ENCODE measurements around the gene ESYT2.
"Not testable (repeated sequence)": the region's sequence is repeated elsewhere in the genome, so short reads cannot be mapped to it uniquely, and the experiment has no call there.

ESYT2 gene, protein sequence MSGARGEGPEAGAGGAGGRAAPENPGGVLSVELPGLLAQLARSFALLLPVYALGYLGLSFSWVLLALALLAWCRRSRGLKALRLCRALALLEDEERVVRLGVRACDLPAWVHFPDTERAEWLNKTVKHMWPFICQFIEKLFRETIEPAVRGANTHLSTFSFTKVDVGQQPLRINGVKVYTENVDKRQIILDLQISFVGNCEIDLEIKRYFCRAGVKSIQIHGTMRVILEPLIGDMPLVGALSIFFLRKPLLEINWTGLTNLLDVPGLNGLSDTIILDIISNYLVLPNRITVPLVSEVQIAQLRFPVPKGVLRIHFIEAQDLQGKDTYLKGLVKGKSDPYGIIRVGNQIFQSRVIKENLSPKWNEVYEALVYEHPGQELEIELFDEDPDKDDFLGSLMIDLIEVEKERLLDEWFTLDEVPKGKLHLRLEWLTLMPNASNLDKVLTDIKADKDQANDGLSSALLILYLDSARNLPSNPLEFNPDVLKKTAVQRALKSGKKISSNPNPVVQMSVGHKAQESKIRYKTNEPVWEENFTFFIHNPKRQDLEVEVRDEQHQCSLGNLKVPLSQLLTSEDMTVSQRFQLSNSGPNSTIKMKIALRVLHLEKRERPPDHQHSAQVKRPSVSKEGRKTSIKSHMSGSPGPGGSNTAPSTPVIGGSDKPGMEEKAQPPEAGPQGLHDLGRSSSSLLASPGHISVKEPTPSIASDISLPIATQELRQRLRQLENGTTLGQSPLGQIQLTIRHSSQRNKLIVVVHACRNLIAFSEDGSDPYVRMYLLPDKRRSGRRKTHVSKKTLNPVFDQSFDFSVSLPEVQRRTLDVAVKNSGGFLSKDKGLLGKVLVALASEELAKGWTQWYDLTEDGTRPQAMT

DNA sequence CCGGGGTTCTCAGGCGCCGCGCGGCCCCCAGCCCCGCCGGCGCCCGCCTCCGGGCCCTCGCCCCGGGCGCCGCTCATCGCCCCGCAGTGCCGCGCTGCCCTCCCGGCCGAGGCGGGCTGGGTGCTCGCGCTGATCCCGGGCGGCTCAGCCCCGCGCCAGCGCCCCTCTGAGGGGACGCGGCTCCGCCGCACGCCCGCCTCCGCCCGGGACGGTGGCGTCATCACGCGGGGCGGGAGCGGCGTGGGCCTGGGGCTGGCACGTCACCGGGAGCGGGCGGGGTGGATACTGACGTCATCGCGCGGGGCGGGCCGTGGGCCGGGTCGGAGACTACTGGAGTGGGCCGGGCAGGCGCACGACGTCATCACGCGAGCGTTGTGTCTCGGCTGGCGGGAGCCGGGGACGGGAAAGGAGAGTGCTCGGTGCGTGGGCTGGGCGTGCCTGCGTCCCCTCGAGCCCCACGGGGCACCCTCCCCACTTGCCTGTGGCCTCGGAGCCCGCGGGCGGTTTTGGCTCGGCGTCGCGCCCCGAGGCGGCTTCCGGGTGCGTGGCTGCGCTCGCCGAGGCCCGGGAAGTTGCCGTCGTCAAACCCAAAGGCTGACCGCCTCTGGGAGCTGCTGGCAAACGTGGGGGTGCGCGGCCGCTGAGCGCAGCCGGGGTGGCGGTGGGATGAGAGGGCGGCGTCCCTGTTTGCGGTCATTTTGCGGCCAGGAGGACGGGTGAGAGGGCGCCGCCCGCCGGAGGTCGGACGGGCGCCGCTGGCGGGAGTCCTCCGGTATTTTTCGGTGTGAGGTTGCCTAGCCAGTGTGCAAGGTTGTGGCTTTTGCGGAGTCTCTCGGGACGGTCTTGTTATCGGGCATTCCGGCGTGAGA, at the start of gene ESYT2:
Gene ESYT2, minus strand, starts transcription at position 168 of the 869 bp plus-strand sequence. Its CDS starts 91 bp downstream, at position 77.
- peak; percentile 78 for DNase-seq

DNA sequence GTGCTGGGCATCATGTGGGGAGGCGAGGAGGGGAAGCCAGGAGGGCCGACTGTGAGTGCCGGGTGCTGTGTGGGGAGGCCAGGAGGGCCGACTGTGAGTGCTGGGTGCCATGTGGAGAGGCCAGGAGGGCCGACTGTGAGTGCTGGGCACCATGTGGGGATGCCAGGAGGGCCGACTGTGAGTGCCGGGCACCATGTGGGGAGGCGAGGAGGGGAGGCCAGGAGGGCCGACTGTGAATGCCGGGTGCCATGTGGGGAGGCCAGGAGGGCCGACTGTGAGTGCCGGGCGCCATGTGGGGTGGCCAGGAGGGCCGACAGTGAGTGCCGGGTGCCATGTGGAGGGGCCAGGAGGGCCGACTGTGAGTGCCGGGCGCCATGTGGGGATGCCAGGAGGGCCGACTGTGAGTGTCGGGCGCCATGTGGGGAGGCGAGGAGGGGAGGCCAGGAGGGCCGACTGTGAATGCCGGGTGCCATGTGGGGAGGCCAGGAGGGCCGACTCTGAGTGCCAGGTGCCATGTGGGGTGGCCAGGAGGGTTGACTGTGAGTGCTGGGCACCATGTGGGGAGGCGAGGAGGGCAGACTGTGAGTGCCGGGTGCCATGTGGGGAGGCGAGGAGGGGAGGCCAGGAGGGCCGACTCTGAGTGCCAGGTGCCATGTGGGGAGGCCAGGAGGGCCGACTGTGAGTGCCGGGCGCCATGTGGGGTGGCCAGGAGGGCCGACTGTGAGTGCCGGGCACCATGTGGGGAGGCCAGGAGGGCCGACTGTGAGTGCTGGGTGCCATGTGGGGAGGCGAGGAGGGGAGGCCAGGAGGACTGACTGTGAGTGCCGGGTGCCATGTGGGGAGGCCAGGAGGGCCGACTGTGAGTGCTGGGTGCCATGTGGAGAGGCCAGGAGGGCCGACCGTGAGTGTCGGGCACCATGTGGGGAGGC, 49.1 kb upstream of the ESYT2 start:
- DNase-seq, result peak; percentile 62

DNA sequence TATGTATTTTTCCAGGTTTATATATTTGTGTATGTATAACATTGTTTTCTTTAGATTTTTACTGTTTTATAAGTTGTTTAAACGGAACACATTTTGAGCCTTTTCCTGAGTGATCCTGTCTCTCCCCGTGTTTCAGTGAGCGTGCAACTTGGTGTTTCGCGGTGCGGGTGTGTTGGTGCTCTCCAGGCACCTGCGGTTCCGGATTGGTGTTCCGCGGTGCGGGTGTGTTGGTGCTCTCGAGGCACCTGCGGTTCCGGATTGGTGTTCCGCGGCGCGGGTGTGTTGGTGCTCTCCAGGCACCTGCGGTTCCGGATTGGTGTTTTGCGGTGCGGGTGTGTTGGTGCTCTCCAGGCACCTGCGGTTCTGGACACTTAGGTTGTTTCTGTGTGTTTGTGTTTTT, 47.7 kb upstream of the ESYT2 start:
- no peak for DNase-seq

DNA sequence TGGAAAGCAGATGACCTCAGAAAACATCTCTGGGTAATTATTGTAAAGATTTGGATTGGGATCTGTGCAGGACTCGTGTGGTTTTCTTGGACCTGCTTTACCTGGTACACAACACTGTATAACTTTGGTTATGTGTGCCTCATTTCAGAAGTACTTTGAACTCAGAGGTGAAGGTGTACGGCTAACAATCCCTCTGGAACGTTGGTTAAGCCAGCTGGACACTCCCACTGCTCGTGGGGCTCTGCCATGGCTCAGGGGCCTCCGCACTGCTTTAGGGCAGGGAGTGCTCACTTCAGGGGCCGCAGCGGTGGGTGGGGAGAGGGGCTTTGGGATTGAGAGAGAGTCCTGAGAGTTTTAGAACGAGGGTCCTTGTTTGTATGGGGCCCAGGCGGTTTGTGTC, 40.6 kb upstream of the ESYT2 start:
- no peak for DNase-seq

DNA sequence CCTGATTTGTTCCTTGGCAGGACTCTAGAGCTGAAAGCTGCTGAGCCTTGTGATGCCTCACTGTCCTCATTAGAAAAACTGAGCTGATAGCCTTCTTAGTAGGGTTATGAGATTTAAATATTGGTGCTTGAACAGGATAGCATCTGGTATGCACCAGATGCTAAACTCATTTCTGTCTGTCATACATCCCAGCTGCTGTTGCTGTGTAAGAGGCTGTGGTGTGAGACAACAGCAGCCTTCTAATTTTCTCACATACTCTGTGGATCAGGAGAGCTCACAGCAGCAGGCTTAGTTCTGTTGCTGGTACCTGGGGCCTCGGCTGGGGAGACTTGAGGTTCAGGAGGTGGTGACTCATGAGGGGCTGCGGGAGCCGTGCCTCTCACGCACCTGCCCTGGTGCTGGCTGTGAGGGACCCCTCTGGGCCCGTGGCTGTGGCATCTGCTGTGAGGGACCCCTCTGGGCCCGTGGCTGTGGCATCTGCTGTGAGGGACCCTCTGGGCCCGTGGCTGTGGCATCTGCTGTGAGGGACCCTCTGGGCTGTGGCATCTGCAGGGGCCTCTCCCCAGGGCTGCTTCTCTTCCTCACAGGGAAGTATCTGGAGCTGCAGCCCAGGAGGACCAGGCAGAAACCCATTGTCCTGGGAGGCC, 39.6 kb upstream of the ESYT2 start:
- DNase-seq, result peak; percentile 70

DNA sequence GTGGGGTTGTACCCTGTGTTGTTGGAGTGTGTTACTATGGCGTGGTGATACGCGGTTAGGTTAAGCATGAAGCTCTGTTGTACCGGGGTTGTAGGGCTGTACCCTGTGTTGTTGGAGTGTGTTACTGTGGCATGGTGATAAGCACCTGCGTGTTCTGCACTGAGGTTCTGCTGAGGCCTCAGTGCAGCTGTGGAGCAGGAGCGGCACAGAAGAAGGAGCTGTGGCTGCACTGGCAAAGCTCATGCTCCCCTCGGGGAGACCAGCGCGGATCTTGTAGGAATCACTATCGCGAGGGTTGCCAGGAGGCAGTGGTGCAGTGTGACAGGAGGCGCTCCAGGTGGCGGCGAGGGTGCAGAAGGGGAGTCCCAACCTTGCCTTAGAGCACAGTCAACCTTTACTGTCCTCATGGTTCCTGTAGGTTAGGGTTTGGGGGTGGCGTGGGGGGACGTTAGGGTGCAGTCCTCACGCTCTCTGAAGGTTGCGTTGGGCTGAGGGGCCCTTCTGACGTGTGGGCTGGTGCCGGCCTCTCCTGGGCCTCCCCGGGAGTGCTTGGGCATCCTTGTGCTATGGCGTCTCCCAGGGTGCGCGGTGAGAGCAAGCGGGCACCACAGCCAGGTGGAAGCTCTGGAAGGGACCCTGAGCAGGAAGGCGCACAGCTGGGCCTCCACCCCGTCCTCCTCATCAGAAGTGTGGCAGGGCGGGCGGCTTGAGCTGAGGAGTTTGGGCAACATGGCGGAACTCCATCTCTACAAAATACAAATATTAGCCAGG, 38.1 kb upstream of the ESYT2 start:
- no peak for DNase-seq

DNA sequence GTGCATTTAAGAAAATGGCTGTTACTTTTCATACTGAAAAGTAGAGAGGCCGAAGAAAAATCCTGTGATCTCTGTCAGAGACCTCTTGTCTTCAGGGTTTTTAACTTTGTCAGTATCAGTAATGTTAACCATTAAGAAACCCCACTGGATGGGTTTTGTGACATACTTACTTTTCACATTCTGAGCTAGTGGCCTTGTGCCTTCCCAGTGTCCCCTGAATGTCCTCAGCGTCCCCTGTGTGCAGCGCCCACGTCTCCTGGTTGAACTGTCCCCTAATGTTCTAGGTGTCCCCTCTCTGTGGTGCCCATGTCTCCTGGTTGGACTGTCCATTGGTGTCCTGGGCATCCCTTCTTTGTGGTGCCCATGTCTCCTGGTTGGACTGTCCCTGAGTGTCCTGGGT, 36.7 kb upstream of the ESYT2 start:
- DNase-seq, result no peak

DNA sequence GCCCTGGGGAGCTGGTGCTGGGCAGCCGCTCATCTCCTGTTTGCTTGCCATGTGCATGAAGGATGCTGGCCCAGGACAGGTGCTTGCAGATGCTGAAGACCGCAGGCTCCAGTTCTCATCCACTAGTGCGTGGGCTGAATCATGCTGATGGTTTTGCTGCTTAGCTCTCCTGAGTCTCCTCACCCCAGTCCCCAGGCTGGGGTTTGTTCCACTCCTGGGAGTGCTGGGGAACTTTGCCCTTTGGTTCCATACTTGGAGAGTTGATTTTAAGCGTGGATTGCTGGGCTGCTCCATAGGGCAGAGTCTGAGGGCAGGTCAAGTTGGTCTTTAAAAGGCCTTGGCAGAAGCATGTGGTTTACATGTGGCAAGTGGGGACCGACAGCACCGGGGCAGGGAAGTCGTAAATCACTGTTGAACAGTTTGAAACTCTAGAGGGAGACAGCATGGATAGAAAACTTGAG, 36.2 kb upstream of the ESYT2 start:
- DNase-seq, result no peak

DNA sequence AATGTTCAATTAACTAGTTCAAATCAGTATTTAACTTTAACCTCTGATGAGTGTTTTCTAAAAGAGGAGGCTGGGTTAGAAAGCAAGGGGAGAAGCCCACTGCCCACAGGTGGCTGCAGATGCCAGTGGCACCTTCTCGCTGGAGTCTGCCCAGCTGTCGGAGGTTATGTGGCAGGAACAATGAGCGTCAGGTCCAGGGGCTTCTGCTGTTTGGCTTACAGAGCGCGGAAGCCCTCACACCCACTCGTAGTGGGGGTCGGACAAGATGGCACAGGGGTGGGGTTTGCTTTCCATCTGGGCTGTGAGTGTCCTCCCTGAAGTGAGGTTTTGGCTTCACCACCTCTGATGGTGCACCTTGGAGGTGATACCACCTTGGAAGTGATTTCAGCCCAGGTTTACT, 35.5 kb upstream of the ESYT2 start:
- no peak for DNase-seq

DNA sequence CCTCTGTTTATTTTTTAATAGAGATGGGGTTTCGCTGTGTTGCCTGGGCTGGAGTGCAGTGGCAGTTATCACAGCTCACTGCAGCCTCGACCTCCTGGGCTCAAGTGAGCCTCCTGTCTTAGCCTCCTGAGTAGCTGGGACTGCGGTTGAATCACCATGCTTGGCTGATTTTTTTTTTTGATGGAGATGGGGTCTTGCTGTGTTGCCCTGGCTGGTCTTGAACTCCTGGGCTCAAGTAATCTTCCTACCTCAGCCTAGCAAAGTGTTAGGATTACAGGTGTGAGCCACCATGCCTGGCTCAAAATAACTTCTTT, 35.2 kb upstream of the ESYT2 start:
- no peak for DNase-seq

DNA sequence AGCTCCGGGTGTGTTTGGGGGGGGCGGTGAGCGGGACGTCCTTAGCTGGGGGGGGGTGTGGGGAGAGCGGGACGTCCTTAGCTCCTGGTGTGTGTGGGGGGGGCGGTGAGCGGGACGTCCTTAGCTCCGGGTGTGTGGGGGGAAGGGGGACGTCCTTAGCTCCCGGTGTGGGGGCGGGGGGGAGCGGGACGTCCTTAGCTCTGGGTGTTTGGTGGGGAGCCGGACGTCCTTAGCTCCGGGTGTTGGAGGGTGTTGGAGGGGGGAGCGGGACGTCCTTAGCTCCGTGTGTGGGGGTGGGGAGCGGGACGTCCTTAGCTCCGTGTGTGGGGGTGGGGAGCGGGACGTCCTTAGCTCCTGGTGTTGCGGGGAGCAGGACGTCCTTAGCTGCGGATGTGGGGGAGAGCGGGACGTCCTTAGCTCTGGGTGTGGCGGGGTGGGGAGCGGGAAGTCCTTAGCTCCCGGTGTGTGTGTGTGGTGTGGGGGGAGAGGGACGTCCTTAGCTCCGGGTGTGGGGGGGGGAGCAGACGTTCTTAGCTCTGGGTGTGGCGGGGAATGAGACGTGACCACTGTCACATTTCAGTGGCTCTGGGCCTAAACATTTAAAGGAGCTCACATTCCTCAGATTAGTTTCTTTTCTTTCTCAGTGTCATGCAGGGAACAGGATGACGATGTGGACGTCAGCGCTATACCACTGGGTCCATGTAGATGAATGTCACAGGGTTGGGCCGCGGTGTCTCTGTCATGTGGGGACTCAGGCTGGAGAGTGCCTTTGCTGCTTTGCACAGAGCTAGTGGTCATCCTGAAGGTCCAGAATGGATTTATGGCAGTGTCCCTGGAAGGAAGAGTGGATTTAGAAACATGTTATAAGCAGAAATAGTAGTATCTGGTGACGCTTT, 34.5 kb upstream of the ESYT2 start:
- no peak for DNase-seq

DNA sequence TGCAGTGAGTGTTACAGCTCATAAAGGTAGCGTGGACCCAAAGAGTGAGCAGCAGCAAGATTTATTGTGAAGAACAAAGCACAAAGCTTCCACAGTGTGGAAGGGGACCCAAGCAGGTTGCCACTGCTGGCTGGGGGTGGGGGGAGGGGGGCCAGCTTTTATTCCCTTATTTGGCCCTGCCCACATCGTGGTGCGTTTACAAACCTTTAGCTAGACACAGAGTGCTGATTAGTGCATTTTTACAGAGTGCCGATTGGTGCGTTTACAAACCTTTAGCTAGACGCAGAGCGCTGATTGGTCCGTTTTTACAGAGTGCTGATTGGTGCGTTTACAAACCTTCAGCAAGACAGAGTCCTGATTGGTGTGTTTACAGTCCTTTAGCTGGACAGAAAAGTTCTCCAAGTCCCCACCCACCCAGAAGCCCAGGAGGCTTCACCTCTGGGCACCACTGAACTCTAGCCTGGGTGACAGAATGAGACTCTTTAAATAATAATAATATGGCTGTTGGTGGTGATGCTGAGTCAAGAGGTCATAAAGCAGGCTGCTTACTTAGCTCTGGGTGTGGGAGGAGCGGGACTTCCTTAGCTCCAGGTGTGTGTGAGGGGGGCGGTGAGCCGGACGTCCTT, 33.8 kb upstream of the ESYT2 start:
- not testable (repeated sequence) for DNase-seq

DNA sequence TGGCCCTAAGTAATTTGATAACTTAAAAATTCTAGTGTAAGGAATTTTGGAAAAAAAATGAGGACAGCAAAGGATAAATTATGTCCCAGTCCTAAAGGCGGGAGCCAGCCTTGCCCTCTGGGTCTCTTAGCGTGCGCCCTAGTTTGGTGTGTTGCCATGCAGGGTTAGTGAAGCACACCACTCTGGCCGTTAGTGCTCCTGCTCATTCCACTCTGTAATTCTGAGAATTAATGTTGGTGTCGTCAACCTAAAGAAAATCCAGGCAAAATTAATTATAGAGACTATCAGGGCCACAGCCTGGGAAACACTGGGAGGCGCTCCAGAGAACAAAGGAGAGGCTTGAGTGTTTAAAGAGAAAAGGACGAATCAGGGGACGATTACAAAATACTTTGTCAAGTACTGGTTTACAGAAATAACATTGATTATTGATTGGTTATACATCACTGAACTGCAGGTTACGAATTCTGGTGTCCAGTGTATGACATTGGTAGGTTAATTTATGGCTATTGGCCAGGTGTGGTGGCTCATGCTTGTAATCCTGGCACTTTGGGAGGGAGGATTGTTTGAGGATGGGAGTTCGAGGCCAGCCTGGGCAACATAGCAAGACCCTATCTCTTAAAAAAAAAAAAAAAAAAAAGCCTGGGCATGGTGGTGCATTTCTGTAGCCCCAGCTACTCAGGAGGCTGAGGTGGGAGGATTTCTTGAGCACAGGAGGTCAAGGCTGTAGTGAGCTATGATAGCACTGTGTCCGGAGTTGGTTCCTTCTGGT, 32.8 kb upstream of the ESYT2 start:
- no peak for DNase-seq

DNA sequence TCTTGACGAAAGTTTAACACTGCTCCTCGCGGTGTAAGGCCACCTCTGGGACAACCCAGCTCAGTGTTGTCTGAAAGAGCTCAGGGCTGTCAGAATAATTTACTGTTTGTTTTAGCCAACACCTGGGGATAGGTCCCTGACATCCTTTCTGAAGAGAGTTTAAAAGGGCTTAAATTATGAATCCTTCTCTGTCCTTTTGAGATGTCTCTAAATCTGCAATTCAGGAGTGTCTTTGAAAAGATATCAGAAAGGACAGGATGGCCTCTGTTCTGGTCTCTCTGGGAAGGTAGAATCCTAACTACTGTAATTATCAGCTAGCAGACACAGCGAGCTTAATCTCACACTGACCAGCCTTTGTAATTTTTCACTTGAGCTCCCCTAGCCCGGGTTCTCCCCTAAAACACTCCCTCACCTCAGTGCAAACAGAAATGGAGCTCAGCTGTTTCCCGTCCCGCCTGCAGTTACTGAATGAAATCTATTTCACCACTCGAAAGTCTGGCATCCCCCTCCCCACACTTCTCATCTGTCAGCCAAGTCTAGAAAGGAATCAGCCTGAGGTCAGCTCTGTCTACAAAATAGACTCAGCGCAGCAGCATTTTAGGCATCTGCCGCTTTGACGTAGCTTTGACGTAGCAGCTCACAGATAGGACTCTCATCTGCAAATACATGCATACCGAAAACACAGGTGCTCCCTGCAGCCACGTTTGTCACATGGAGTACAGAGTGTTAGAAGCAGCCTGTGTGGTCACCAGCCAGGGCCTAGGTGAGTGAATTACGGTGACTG, 31.9 kb upstream of the ESYT2 start:
- DNase-seq, result no peak

DNA sequence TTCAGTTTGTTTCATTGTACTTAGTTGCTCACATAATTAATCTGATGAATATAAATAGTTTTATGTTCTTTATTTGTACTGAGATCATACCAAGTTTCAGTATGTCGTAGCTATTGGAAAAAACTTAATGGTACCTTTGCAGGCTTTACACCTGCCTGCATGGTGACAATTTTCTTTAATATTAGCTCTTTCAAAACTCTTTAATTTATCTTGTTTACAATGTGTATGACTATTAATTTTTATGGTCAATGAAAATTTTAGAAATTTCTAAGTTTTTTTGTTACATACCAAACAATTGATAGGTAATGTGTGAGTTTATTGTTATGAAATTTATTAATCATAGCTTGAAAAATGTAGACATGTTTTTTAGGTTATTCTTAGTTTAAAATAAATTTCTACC, 31.1 kb upstream of the ESYT2 start:
- DNase-seq, result no peak

DNA sequence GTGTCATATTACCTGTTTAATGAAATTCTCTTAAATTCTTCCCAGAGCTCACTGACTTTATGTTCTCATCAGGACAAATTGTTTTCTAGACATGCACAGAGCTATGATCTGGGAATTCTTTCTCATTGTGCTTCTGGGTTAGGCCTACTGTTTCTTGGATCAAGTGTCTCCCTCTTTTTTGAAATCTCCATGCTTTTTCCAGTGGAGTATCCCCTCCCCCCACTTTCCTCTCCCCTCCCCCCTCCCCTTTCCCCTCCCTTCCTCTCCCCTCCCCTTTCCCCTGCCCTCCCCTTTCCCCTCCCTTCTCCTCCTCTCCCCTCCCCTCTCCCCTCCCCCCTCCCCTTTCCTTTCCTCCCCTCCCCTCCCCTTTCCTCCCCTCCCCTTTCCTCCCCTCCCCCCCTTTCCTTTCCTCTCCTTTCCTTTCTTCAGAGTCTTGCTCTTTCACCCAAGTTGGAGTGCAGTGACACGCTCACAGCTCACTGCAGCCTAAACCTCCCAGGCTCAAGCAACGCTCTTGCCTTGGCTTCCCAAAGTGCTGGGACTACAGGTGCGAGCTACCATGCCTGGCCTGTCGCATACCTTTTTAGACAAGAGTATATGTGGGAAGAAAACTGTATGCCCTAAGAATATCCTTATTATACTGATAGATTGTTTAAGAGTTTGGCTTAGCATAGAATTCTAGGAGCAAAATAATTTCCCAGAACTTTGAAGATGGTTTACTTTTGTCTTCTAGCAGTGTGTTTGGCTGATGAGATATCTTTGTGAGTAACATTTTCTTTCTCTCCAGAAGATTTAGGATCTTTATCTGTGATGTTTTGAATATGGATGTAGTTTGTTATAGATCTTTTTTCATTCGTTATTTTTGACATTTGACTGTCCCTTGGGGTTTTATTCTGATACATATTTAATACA, 29.5 kb upstream of the ESYT2 start:
- no peak for DNase-seq

Data from NCI-H1694 (cell line).